Measurements from ENCODE around the gene TMEM187.

- TF ChIP-seq CTCF (IDR thresholded peaks at IDR 0.05), result no peak
- no peak for TF ChIP-seq POLR2A (IDR thresholded peaks at IDR 0.05)
Measured at GRCh38 chrX:153969125-153969903, 3.2 kb upstream of the TMEM187 start.

All from ovary (tissue), 3 donors.